Activated CD8-positive, alpha-beta memory T cell treated with anti-CD3 and anti-CD28 coated beads, Interleukin-2, amount 50 U/mL, for 1 hour (primary cell): ENCODE results near the gene GDPD5.

Experiments
- DNase-seq: peaks from one replicate; pipeline ENCODE4 v3.0.0-alpha.2; 2020; ENCODE audit errors: extremely low read depth

The GDPD5 gene

DNA sequence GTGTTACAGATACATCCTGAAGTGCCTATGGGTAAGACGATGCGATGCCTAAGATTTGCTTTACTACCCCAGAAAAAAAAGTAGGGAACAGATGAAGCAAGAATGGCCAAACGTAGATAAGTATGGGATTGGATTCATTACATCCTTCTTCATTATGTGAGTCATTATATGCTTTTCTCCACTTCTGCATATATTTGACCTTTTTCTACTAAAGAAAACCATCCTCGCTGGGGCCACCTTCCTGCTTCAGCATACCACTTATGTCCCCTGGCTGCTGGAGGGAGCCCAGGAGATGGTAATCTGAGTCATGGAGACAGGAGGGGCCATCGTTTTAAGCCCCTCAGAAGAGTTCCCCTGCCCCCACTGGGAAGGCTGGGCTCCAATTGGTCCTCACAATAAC lies 78.3 kb downstream of the GDPD5 start:
- no peak for DNase-seq

DNA sequence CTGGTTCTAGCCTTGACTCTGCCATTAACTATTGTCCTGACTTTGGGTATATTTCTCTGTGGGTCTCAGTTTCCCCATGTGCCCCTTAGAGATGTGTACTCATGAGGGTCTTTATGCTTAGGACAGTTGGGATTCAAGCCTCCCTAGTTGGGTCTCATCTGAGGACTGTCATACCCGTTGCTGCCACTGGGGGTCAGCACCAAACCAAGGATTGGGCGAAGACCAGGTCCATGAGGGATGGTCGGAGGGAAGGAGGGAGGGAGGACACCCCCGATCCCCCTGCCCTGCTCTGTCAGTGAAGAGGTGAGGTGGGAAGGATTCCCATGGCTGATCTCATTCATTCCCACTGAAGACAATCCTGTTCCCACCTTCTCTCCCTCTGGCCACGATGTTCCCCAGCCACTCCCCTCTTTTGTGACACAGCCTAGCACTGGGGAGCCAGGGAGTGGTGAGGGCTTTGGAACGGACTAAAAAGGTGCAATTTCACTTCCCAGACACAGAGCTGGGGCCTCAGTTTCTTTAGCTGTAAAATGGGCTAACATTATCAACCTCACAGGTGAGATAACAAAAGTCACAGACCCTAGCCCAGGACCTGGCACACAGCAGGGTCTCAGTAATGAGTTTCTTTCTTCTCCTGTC lies 80.3 kb downstream of the GDPD5 start:
- no peak for DNase-seq

DNA sequence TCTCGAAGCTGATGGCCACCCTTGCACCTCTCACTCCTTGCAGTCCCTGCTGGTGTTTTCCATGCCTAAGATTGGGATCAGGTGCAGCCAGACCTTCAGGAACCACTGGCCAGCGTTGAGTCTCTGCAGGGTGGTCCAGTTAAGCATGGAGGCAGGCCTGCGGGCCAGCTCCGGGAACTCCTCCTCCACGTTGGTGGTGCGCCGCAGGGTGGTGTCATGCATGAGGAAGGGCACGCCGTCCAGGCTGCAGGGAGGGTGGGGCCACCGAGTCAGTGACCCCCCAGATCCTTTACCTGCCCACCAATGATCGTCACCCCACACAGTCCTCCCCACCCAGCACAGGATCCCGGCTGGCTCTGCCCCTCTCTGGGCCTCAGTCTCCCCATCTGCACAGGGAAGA lies 82.7 kb downstream of the GDPD5 start:
- no peak for DNase-seq

DNA sequence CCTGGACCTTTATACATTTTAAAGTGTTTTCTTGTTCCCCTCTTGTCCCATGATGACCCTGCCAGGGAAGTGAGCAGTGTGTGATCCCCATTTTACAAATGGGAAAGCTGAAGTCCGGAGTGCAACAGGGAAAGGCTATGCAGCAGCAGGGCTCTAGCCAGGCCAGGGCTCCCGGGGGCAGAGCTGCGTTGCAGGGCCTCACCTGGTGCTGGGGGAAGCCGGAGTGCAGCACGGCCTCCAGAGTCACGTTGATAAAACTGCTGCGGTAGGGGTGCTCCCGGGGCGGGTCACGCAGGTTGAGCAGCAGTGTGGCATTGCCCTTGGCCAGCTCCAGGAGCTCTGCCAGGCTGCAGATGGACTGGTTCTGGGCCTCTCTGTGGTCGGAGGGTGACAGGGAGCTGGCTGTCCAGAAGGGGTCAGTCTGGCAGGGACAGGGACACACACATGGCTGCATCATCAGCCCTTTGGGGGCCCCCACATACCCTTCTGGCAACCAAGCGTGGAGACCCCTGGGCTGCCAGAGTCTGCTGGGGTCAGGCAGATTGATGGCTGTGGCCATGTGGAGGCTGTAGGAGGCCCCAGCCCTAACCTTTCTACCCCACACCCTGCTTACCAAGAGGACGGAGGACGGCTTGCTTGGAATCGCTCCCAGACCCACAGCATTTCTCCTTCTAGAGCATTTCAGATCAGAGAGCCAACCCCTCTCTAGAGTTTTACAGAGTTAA lies 83.4 kb downstream of the GDPD5 start:
- DNase-seq, result no peak

DNA sequence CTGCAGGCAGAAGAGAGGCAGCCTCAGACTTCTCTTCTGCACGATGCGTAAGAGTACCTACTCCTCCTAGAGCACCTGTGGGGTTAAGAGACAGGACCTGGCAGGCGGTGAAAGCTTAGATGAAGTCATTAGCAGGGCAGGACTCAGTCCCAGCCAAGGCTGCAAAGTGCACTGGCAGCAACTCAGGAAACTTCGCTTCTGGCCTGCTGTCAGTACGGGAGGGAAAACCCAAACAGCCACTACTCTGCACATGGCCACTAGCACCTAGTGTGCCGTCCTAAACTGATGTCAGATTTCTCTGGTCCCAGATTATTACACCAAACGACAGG lies 84.0 kb downstream of the GDPD5 start:
- no peak for DNase-seq

DNA sequence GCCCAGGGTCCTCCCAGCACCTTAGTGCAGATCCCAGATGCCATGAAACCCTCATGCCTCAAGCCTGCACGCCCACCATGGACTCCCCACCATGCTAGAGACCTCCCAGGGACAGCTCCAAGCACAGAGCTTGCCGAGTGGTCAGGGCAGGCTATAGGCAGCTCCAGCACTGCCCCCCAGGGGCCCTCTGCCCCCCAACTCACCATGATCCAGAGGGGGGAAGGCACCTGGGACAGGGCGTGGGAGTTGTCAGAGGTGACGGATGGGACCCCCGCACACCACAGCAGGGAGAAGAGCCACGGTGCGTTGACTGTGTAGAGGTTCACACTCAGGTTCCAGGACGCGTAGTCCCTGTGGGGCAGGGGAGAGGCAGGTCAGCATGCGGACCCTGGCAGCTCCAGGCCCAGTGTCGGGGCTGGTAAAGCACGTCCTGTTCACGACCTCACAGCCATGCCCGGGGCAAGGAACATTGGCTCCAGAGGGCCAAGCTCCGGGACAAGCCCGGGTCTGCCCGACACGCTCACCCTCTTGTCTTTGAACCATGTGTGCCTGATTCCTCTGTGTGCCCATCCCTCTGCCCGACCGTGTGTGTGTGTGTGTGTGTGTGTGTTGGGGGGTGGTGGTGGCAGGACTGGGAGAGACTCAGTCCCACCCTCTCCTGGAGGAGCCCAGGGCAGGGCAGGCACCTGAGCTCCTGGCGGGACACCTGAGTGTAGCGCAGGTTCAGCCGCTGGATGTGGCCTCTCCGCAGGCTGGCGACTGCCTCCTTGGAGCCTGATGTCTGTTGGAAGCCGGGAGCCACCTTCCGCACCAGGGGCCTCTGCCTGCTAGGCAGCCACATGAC lies 84.6 kb downstream of the GDPD5 start:
- no peak for DNase-seq

DNA sequence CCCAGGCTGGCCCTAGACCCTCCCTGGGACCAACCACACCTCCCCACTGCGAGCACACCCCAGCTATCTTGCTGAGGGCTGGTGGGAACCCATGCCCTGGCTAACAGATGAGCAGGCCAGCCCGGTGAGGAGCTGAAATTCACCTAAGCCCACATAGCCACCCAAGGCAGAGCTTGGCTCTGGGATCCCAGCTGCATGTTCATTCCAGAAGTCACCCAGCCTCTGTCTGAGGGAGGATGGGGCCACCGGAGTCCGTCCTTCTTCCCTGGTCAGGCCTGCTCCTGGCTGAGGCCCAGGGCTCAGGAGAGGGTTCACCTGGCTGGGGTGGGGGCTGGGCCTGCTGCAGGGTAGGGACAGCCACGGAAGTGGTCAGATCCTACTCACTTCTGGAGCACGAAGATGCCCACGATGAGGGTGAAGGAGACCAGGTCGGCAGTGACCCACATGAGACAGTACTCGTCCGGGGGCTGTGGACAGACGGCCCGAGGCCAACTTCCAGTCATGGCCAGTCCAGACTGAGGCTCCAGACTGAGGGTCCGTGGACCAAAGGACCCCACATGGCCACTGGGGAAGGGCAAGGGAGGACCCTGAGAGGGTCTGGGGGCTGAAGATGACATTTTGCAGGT lies 86.1 kb downstream of the GDPD5 start:
- no peak for DNase-seq

DNA sequence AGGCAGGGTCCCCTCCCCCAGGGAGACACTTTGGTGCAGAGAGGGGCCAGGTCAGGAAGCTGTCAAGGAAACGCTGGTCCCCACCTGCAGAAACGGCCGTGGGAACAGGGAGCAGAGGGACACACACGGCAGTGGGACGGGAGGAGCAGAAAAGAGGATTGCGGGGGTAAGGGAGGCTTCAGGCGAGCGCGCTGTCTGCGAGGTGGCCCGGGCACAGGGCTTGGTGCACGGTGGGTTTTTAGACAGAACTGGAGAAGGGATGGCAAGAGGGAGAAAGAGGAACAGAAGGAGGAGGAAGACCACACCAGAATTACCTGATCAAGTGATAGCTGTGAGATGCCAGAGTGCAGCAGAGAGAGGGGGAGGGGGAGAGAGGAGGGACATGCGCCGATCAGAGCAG lies 86.7 kb downstream of the GDPD5 start:
- DNase-seq, result no peak

DNA sequence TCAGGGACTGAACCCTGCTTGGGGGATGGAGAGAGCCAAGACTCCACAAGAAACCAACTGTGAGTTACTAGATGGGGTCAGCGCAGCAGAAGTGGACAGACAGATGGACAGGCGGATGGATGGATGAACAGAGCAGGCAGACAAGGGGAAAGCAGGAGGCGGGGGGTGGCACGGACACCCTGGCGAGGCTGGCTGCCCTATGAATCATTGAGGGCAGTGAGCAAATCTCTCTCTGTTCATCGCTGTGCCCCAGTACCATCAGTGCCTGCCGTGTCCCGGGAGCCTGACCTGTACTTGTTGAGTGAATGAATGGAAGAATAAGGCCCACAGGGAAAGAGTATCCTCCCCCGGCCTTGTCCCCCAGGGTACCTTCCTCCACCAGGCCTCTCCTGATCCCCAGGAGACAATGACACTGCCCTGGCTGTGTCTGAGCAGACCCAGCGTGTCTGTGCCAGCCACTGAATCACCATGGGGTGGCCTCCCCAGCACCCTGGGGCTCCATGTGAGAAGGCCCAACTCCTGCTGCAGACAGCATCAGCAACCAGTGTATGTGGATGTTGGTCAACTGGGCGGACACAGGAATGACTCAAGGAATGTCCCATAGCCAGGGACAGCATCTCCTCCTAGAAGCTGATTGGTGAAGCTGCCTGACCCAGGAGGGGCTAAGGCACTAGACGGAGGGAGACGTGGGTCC lies 87.6 kb downstream of the GDPD5 start:
- DNase-seq, result no peak

DNA sequence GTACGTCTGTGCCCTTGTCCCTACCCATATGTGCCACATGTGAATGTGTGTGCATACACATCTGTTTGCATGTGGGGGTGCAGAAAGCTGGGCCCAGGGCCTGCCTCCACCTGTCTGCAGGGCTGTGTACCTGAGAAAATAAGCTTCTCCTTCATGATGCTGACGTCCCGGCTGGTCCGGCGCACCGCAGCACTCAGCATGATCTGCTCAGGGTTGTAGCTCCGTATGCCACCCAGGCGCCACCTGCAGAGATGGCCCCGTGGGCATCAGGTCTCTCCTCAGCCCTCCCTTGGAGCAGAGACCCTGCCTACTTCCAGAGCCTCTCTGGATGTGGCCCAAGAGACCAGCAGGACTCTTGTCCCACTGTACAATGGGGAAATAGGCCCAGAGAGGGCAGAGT lies 88.9 kb downstream of the GDPD5 start:
- DNase-seq, result no peak

DNA sequence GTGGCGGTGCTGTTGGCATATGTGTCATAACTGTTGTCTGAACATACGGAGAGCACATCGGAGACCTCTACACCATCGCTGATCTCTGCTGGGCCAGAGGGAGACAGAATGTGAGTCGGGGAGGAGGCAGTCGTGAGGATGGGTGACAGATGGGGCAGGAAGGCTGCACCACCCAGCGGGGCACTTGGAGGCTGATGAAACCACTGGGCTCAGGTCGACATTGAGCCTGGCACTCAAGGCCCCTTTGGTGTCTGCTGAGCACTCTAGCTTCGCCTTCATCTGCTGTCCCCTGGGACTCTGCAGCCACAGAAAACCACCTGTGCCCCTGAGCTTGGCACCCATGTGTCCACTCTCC lies 90.2 kb downstream of the GDPD5 start:
- no peak for DNase-seq

DNA sequence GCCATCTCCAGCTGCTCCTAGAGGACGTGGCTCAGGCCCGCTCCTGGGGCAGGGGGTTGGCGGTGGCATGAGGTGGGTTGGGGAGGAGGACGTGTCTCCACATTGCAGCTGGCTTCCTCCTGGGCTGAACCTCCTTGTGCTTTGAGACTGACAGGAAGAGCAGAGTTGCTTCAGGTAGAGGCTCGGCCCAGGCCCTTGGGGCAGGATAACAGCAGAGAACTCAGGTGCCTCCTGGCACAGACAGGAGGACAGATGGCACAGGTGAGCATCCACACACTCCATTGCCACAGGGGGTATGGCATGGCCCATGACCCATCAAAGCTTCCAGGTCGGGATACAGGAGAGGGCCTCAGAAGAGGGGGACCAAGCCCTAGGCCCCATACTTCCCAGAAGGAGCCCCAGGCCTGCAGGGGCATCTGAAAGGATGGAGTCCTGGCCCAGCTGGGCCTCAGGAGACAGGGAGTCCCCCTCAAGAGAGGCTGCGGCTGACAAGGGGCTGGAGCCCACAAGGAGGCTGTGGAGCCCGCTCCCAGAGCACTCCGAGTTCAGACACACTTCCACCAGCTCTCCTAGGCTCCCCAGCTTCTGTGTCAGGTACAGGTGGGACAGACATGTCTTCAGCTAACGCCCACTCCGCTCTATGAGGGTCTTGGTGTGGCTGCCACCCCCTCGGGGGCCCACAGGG lies 90.7 kb downstream of the GDPD5 start:
- no peak for DNase-seq

DNA sequence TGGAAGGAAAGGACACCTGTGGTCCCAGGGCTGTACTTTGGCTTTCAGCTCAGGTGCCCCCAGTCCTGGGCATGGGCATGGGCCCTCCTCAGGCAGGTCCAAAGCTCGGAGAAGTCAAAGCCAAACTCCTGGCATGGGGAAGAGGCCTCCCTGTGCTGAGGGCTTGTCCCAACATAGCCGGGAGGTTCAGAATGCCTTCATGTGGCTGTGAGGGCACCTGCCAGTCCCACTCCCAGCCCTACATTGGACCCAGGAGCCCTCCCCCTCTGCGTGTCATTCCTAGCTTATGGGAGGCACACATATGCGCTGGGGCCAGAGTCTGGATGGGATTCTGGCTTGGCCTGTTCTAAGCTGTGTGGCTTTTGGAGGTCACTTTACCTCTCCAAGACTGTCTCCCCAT lies 91.7 kb downstream of the GDPD5 start:
- no peak for DNase-seq

DNA sequence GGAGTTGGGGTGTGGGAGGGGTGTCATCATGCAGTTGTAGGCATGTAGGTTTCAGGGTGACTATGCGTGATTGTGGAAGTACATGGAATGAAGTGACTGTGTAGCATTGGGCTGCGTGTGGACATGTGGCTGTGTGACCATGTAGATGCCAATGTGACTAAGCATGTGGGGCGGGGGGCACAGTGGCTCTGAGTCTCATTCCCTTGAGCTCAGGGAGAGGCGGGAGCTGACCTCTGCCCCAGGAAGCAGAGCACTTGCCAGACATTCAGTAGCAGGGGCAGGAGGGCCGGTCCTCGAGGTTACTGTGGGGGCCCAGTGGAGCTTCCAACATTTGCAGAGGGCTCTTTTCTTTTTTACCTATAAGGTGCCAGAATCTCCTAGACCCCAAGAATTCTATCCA lies 92.3 kb downstream of the GDPD5 start:
- no peak for DNase-seq

DNA sequence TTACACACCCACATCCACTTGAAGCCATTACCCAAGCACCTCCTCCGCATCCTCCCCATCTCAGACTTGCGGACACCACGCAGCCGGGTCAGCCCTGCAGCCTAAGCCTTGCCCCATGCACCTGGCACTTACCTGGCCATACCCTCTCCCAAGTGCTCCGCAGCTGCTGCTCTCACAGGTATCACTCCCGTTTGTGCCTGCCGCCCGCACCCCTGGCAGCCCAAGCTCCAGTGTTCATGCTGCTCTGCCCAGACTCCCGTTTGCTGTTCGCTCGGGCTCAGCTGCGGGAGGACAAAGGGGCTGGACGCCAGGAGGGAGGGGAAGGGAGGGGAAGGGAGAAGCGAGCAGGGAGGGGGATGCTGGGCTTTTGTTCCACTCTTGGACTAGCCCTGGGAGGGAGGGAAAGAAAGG lies 92.8 kb downstream of the GDPD5 start, which contains the start of gene KLHL35:
KLHL35 (minus strand) TSS at position 293 of the 411 bp plus-strand sequence. CDS start 2,574 bp downstream, outside the sequence.
- DNase-seq, result no peak

DNA sequence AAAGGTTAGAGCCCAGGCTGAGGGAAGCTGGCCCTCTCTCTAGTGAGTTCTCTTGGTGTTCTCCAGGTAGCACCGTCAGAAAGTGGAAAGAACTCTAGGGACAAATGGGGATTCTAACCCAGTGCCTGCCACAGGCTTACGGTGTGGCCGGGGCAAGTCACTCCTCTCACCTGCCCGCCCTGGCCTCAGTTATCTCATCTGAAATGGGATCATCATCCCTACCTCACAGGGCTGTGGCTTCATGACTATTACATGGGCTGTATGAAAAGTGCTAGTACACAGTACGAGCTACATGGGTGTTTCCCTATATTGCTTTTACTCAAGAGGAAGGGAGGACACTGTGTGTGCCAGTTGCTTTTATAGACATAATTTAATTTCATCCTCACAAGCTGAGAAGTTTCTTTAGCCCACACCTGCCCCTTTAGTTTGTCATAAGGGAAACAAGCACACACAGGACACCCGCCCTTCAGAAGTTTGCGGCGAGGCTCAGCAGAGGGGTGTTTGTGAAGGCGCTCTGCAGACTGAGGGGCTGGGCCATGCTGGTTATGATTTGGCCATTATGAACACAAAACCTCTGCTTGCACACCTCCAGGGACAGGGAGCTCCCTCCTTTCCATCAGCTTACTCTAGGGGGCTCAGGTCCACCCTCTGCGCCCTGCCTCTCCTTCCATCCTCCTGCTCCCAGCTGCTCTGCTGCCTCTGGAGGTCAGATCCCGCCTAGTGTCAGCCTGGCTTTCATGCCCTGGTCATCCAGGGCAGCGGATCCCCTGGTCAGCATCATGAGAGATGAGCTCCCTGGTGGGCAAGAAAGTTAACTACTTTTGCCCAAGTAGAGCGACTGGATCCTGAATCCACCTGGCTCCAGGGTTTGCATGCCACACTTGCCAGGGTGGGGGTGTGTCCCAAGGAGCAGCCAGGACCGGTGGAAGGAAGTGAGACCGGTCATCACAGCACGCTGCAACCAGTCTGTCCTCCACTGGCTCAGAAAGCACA lies 93.9 kb downstream of the GDPD5 start:
- DNase-seq, result no peak

DNA sequence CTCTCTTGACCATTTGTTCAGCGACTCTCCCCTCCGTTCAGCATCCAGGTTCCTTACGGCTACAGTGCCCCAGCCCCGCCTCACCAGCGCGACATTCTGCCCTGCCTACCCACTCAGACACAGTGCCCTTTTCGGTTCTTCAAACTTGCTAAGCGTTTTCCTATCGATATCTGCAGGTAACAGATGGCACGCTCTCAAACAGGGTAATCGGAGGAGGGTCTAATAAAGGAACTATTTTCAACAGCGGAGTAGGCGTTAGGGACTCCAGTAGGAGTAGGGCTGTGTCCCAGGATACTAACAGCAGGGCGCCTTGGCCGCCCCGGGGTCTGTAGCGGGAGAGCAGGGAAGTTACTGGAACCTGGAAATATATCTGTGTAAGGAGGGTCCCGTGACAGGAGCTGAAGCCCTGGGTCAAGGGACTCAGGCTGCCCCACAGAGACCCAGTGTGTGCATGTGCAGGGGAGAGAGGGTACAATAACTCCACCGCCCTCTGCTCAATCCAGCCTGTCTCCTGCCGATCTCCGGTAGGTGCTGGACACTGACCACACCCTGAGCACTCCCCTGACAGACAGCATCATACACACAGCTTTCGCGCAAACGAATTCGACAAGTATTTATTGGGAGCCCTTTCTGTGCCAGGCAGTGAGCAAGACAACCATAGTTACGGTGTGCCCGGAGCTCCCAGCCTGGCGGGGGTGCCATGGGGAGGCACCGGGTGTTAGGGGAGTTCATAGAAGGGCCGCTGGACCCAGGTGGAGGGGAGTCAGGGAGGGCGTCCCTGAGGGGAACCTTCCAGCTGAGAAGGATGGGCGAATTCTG lies 94.8 kb downstream of the GDPD5 start:
- no peak for DNase-seq

DNA sequence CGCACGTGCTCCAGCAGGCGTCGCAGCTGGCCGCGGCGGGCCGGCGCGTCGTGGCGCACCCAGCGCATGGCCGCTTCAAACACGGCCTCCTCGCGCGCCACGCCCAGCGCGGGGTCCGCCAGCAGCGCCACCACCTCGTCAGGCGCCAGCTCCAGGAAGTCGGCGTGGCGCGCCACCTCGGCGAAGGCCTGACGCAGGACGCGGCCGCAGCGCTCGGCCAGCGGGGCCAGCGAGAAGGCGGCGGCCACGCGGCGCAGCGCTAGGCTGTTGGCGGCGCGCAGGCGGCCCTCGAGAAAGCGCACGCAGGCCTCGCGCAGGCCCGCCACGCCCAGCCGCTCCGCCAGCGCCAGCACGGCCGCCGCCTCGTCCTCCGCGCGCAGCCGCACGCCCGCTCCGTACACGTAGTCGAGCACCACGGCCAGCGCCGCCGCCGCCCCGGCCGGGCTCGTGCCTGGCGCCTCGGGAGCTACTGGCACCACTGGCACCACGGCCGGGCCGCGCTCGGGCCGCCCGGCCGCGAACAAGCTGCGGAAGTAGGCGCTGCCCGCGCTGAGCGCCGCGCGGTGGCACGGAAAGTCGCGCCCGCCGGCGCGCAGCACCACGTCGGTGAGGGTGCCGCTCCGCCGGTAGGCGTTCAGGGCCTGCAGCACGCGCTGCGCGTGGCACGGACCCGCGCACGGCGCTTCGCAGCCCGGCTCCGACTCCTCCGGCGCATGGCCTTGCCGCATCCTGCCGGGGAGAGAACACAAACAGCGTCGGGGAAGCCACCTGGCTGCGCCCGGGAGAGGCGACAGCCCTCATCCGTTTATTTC lies 95.6 kb downstream of the GDPD5 start:
- DNase-seq, result no peak

DNA sequence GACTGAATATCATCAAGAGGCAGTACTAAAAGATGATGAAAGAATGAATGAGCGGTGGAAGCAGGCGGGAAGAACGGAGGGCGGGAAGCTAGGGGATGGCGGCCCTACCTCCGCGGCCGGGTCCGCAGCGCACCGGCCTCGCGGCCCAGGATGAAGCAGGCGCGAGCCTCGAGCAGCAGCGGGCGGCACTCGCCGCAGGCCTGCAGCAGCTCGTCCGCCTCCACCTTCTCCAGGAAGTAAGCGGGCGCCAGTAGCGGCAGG lies 96.2 kb downstream of the GDPD5 start:
- DNase-seq, result no peak
